Omental fat pad (tissue), 4 donors: ENCODE data around the gene PSMA5. TPM values are rescaled to one million over a fixed set of nuclear protein-coding genes. Genes with fewer than 3 reads are reported as not detected.

ENCODE experiments used
- ATAC-seq: fragments of 150-250 bp; one replicate; pipeline ENCODE4 v1.9.1; 2016; ENCODE audit warnings: mild to moderate bottlenecking, moderate library complexity; ENCODE audit not compliant: low FRiP score
- DNase-seq: peaks from one replicate; pipeline ENCODE4 v3.0.0-alpha.2; 2019; ENCODE audit warnings: low spot score
- CTCF ChIP-seq, 3 donors: fragments of 450-650 bp; IDR thresholded peaks; one replicate each; pipeline ENCODE4 v1.5.1; 2016 to 2017; ENCODE audit warnings: antibody characterized with exemption in 3 of 3, mild to moderate bottlenecking in 3 of 3, moderate library complexity in 2 of 3
- total RNA-seq, 4 donors: library from RNA; depleted of rRNA; stranded (reverse); fragments of >200 nt; gene quantifications; one replicate each; pipeline ENCODE4 v1.1.0, GENCODE V29; 2016

Gene PSMA5
- total RNA-seq, 4 donors from 2014 or later, result 21.0 to 36.9 (median 29.7) TPM

DNA sequence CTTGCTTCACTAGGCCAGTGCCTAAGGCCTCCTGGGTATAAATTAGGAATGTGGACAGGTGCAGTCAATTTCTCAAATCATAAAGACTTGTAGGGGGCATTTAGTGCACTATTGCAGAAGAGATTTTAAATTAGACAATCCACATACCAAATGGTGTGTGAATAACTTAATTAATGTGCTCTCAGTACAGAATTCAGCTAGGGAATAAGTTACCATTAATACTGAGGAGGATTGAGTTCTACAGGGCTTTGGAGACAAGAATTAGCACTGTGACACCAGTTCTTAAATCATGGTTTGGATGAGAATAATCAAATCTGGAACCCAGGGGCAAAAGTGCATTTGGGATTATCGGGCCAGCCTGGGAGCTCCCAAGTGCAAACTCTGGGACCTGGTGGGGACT lies 41.8 kb upstream of the PSMA5 start:
- ATAC-seq, result no peak
- TF ChIP-seq CTCF (IDR thresholded peaks at IDR 0.05), result no peak

DNA sequence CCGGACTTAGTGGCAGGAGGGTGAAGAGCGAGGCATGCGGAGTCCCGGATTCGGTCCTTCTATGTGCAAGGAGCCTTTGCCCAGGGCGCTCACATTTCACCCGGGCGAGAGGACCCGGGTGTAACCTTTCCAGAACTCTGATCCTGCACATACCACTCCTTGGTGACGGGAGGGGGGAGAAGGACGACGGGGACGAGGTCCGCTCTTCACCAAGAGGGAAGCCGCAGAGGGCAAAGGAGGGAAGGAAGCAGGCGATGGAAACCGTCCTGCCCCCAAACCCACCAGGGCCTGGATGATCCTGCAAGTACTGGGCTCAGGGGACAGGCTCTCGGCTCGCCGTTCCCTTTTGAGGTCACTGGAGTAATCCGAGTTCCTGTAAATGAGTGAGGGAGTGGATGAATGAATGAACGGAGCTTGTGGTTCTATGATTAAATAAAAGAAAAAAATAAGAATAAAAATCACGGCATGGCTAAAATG lies 41.1 kb upstream of the PSMA5 start:
- ATAC-seq (no peak), DNase-seq (no peak)
- TF ChIP-seq CTCF (IDR thresholded peaks at IDR 0.05), result no peak

More for the DNA sequence above, 41.8 kb upstream of the PSMA5 start:
- no peak for DNase-seq

- no peak for TF ChIP-seq CTCF (IDR thresholded peaks at IDR 0.05)
- ATAC-seq, result peak; percentile 77
- DNase-seq, result no peak
Observed at GRCh38 chr1:109466452-109467300, 40.4 kb upstream of the PSMA5 start, which contains the start of gene SYPL2. TSS of gene SYPL2 (plus strand) at chr1:109466546. CDS start at chr1:109466844, 298 bp downstream.

DNA sequence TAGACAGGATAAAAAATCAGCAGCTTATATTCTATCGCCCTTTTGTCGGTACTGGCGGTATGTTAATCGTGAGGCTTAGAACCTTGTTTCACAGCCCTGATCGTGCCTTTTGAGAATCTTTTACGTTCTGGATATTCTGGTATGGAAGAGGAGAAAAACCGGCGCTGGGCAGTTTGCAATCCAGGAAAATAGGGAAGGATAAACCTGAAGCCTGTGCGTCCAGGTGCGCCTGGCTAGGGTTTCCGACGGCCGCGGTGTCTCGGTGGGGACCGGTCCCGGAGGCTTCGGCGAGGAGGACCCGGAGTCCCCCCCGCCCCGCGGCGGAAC lies 39.8 kb upstream of the PSMA5 start:
- TF ChIP-seq CTCF (IDR thresholded peaks at IDR 0.05), result no peak
- DNase-seq (no peak), ATAC-seq (no peak)

- ATAC-seq (no peak), DNase-seq (no peak)
- no peak for TF ChIP-seq CTCF (IDR thresholded peaks at IDR 0.05)
Observed at GRCh38 chr1:109457819-109458218, 31.6 kb upstream of the PSMA5 start.

DNA sequence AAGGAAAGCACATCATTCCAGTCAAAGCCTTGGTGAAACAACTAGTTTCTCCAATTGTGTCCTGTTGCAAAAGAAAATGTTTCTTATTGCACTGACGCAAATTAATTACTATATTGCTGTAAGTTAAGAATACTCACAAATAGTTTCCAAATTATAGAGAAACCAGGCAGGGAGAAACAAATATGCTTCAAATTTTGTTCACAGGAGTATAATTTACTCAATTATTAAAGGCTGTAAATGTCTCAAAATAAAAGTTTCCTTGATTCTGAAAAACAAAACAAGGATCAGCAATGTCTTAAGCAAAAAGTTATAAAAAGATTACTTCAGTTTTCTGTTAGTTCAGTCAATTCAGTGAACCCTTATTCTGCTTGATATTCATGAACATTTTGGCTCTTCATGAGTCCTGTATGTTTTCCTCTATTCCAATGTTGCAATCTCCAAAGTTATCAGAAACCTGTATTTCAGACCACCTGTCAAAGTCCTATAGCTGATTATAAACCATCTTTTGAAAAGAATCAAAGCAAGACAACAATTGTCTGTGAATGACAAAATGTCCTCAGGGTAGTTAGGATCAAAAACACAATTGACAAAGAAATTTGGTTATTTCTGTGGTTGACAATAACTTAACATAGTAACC lies 28.4 kb upstream of the PSMA5 start:
- ATAC-seq (no peak), DNase-seq (no peak)
- TF ChIP-seq CTCF (IDR thresholded peaks at IDR 0.05), result no peak
